A673 (cell line): ENCODE measurements around the gene SLC5A1.

Experiments used
- CTCF ChIP-seq: fragments of 300-800, 200-600 bp; sonication (generic); conservative IDR thresholded peaks from 2 replicates; pipeline ENCODE4 v1.5.1; 2017; ENCODE audit warnings: low read depth, mild to moderate bottlenecking, antibody characterized with exemption, low read length, moderate library complexity, mixed read lengths
- EZH2 ChIP-seq: fragments of 200-600 bp; sonication (generic); IDR thresholded peaks from 2 replicates; pipeline ENCODE4 v1.6.1; 2017; ENCODE audit warnings: borderline replicate concordance, low read depth, mild to moderate bottlenecking, mixed read lengths, antibody characterized with exemption, low read length; ENCODE audit not compliant: poor library complexity, severe bottlenecking

GRCh38 chr22:32034275-32034674 is 8.8 kb upstream of the SLC5A1 start:
- TF ChIP-seq CTCF (no peak), EZH2 (no peak)
